Measurements from ENCODE around the gene DDX25.

GRCh38 chr11:125934473-125934872, 30.2 kb downstream of the DDX25 start:
- no peak for TF ChIP-seq CTCF (optimal IDR thresholded peaks at IDR 0.05 in 1 of 3, IDR thresholded peaks at IDR 0.05 in 1 of 3, conservative IDR thresholded peaks at IDR 0.05 in 1 of 3; ENCODE audit: extremely low read depth in 1 of 3, insufficient read depth in 2 of 3, low read length in 3 of 3)
- no peak for TF ChIP-seq EZH2 (IDR thresholded peaks at IDR 0.05; ENCODE audit: low read length)
